OCI-LY1 (cell line): ENCODE measurements around the gene PPIP5K2.

Experiments
- H2AFZ ChIP-seq: fragments of 200-600 bp; sonication (generic), shearing (Covaris generic); 2 replicates; pipeline ENCODE4 v1.6.0; 2014; ENCODE audit warnings: antibody characterized with exemption, mild to moderate bottlenecking, low read length
- H3F3A ChIP-seq: fragments of 200-600 bp; sonication (generic), shearing (Covaris generic); 2 replicates; pipeline ENCODE4 v1.6.0; 2014; ENCODE audit warnings: mild to moderate bottlenecking, antibody characterized with exemption, low read length, moderate library complexity; ENCODE audit not compliant: insufficient read depth
- H3K27ac ChIP-seq: fragments of 200-600 bp; sonication (generic); 2 replicates; pipeline ENCODE4 v1.5.1; 2014; ENCODE audit warnings: low read length, mixed run types, mild to moderate bottlenecking, low read depth; ENCODE audit not compliant: poor library complexity, severe bottlenecking
- H3K27me3 ChIP-seq: fragments of 200-600 bp; sonication (generic); 2 replicates; pipeline ENCODE4 v1.6.0; 2014; ENCODE audit warnings: antibody characterized with exemption, mild to moderate bottlenecking, low read length, moderate library complexity; ENCODE audit not compliant: insufficient read depth
- H3K36me3 ChIP-seq: fragments of 200-600 bp; sonication (generic); 2 replicates; pipeline ENCODE4 v1.6.1; 2014; ENCODE audit warnings: mild to moderate bottlenecking, antibody characterized with exemption, low read length, moderate library complexity, mixed read lengths; ENCODE audit not compliant: insufficient read depth
- H3K4me1 ChIP-seq: fragments of 200-600 bp; sonication (generic); 2 replicates; pipeline ENCODE4 v1.5.1; 2014; ENCODE audit warnings: mild to moderate bottlenecking, low read length, moderate library complexity; ENCODE audit not compliant: insufficient read depth, severe bottlenecking
- H3K4me2 ChIP-seq: fragments of 200-600 bp; sonication (generic), shearing (Covaris generic); 2 replicates; pipeline ENCODE4 v1.6.1; 2014; ENCODE audit warnings: low read length
- H3K4me3 ChIP-seq: fragments of 200-600 bp; sonication (generic); 2 replicates; pipeline ENCODE4 v1.5.1; 2014; ENCODE audit warnings: low read length, low read depth, mild to moderate bottlenecking, mixed read lengths; ENCODE audit not compliant: poor library complexity, severe bottlenecking
- H3K79me2 ChIP-seq: fragments of 200-600 bp; shearing (Covaris generic); 2 replicates; pipeline ENCODE4 v1.6.1; 2016; ENCODE audit warnings: mixed run types, low read length, mixed read lengths; ENCODE audit not compliant: insufficient read depth
- H3K9ac ChIP-seq: fragments of 200-600 bp; sonication (generic), shearing (Covaris generic); 2 replicates; pipeline ENCODE4 v1.6.1; 2014; ENCODE audit warnings: mild to moderate bottlenecking, low read length, mixed read lengths
- H3K9me2 ChIP-seq: fragments of 200-600 bp; sonication (generic), shearing (Covaris generic); 2 replicates; pipeline ENCODE4 v1.6.1; 2014; ENCODE audit warnings: low read depth, mild to moderate bottlenecking, low read length, mixed read lengths
- H3K9me3 ChIP-seq: fragments of 200-600 bp; shearing (Covaris generic); 2 replicates; pipeline ENCODE4 v1.6.1; 2014; ENCODE audit warnings: low read length, mixed read lengths
- H4K20me1 ChIP-seq: fragments of 200-600 bp; sonication (generic), shearing (Covaris generic); 2 replicates; pipeline ENCODE4 v1.6.0; 2016; ENCODE audit warnings: mild to moderate bottlenecking, low read length; ENCODE audit not compliant: insufficient read depth
- EZH2 ChIP-seq: fragments of 200-600 bp; sonication (generic), shearing (Covaris generic); IDR thresholded peaks from 2 replicates; pipeline ENCODE4 v1.8.0; 2017; ENCODE audit warnings: borderline replicate concordance, mixed run types, mild to moderate bottlenecking, antibody characterized with exemption, low read length, moderate library complexity, mixed read lengths
- TF ChIP-seq, protein P1 (sequence below): fragments of 200-600 bp; sonication (generic), shearing (Covaris generic); IDR thresholded peaks from 2 replicates; pipeline ENCODE4 v1.5.1; 2017; ENCODE audit warnings: mild to moderate bottlenecking, antibody characterized with exemption, low read length, moderate library complexity, mixed read lengths

PPIP5K2 gene

DNA sequence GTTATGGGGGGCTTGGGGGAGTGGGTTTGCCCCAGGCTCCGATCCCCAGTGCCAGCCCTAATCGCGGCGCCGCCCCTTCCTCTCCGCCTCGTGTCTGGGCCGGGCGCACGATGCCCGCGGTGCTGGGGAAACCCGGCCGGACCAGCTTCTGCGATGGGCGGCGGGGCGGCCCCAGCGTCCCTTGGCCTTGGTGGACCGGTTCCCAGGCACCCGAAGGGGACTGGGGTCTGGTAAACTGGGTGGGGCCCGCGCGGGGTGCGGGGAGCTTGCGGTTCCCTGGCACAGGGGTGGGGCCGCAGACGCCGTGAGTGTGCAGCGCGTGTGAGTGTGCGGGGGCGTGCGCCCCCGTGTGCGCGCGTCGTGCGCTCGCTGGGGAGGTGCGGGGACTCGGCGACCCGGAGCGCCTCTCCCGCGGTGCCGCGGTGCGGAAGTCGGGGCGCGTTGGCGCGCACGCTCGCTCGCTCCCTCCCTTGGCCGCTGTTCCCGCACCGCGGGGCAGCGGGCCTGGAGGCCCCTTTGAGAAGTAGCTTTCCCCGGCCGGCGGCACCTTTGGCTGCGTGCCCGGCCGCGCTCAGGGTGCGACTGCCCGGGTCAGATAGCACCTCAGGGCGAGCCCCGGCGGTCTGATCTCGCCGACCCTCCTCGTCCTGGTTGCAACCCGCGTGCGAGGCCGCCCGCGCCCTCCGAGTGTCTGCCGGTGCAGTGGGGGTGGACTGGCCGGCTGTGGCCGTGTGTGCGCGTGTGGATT lies 139.0 kb downstream of the PPIP5K2 start:
- no peak for TF ChIP-seq EZH2
- TF ChIP-seq, protein P1, sequence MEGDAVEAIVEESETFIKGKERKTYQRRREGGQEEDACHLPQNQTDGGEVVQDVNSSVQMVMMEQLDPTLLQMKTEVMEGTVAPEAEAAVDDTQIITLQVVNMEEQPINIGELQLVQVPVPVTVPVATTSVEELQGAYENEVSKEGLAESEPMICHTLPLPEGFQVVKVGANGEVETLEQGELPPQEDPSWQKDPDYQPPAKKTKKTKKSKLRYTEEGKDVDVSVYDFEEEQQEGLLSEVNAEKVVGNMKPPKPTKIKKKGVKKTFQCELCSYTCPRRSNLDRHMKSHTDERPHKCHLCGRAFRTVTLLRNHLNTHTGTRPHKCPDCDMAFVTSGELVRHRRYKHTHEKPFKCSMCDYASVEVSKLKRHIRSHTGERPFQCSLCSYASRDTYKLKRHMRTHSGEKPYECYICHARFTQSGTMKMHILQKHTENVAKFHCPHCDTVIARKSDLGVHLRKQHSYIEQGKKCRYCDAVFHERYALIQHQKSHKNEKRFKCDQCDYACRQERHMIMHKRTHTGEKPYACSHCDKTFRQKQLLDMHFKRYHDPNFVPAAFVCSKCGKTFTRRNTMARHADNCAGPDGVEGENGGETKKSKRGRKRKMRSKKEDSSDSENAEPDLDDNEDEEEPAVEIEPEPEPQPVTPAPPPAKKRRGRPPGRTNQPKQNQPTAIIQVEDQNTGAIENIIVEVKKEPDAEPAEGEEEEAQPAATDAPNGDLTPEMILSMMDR, result no peak
- H3K9me3 ChIP-seq, result no peaks in the 10 kb centered on the region
- H2AFZ ChIP-seq, result no peak overlapping the region
- no peaks in the 10 kb centered on the region for H3F3A ChIP-seq
- H3K27ac ChIP-seq, result no peak overlapping the region
- H3K9me2 ChIP-seq, result no peaks in the 10 kb centered on the region
- peak overlapping the region; percentile 69 for H3K9ac ChIP-seq
- H3K79me2 ChIP-seq, result no peaks in the 10 kb centered on the region
- H3K27me3 ChIP-seq, result no peaks in the 10 kb centered on the region
- H3K4me2 ChIP-seq, result peak overlapping the region; percentile 92
- no peaks in the 10 kb centered on the region for H4K20me1 ChIP-seq
- H3K4me1 ChIP-seq, result peaks cover 15% of the 10 kb centered on the region
- H3K36me3 ChIP-seq, result no peaks in the 10 kb centered on the region
- H3K4me3 ChIP-seq, result peak overlapping the region; percentile 79

DNA sequence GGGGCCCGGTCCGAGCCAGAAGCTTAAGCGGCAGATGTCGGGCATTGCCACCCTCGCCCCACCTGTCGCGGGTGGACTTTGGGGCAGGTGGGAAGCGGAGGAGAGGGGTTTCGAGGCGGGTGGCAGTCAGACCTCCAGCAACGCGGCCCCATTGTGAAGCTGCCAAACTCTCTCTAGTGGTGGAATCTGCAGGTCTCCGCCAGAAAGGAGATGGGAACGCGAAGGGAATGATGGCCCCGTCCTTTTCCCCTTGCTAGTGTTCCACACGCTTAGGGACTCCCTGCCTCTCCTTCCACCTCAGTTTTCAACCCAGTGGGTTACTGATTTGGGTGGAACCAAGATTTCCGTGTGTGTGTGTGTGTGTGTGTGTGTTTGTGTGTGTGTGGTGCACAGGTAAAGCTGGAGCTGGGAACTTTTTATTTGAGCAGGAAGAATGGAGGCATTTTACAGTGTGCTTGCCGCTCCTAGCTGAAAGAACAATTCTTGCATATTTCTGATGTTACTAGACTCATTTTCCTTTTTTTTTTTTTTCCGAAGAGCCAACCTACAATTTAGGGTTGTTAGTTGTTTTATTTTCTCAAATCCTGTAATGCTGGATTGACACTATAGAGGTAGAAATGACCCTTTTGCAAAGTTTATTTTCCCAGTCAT lies 139.7 kb downstream of the PPIP5K2 start:
- Histone ChIP-seq H2AFZ (no peak overlapping the region), H3K36me3 (no peaks in the 10 kb centered on the region), H3K9me3 (no peaks in the 10 kb centered on the region), H3K4me1 (peaks cover 15% of the 10 kb centered on the region), H3K9me2 (no peaks in the 10 kb centered on the region), H3K27ac (no peak overlapping the region), H3K9ac (peak overlapping the region; percentile 69), H3K4me2 (peak overlapping the region; percentile 92), H3K4me3 (peak overlapping the region; percentile 79), H4K20me1 (no peaks in the 10 kb centered on the region), H3K79me2 (no peaks in the 10 kb centered on the region), H3F3A (no peaks in the 10 kb centered on the region), H3K27me3 (no peaks in the 10 kb centered on the region)
- TF ChIP-seq EZH2, result no peak
- TF ChIP-seq, protein P1, result no peak

DNA sequence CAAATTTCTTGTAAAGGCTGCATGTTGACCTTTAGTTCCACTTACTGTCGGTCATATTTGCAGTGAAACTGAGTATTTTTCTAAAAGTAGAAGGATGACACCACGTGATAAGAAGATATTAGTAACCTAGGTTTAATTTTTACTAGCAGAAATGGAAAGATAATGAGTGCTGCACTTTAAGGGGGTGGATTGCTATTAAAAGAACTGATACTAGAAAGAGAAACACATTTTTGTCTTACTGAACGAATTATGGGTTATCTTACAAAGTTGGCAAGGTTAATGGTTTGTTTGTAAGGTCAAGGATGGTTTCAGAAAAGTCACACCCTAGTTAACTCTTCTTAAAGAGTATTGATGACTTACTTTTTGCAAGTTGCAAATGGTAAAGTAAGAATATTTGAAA lies 140.8 kb downstream of the PPIP5K2 start:
- no peaks in the 10 kb centered on the region for H3K9me3 ChIP-seq
- no peaks in the 10 kb centered on the region for H4K20me1 ChIP-seq
- H2AFZ ChIP-seq, result no peak overlapping the region
- H3F3A ChIP-seq, result no peaks in the 10 kb centered on the region
- TF ChIP-seq, protein P1, result no peak
- TF ChIP-seq EZH2, result no peak
- H3K27me3 ChIP-seq, result no peaks in the 10 kb centered on the region
- peak overlapping the region; percentile 17; the same call in 1 of the 2 replicates for H3K4me2 ChIP-seq
- H3K4me3 ChIP-seq, result no peak overlapping the region
- H3K9ac ChIP-seq, result no peak overlapping the region
- H3K9me2 ChIP-seq, result no peaks in the 10 kb centered on the region
- peaks cover 15% of the 10 kb centered on the region for H3K4me1 ChIP-seq
- H3K79me2 ChIP-seq, result no peaks in the 10 kb centered on the region
- H3K27ac ChIP-seq, result no peak overlapping the region
- no peaks in the 10 kb centered on the region for H3K36me3 ChIP-seq
